AG08395 (cell line): ENCODE results near the gene QRICH2.
A peak's percentile ranks its signal among the peaks of the same experiment; 100 is the strongest.
"Not testable (repeated sequence)": the region's sequence is repeated elsewhere in the genome, so short reads cannot be mapped to it uniquely, and the experiment has no call there.

Experiments used
- DNase-seq: peaks from one replicate; pipeline ENCODE4 v3.0.0; 2012; ENCODE audit warnings: mixed read lengths, low spot score

The QRICH2 gene

DNA sequence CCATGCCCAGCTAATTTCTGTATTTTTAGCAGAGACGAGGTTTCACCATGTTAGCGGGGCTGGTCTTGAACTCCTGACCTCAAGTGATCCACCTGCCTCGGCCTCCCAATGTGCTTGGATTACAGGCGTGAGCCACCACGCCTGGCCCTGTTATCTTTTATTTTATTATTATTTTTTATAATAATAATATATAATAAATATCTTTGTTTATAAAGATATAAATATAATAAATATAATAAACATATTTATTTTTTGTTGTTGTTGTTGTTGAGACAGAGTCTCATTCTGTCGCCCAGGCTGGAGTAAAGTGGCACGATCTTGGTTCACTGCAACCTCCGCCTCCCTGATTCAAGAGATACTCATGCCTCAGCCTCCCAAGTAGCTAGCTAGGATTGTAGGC, 60.8 kb downstream of the QRICH2 start:
- no peak for DNase-seq

GRCh38 chr17:76246080-76247066, 61.7 kb downstream of the QRICH2 start:
- no peak for DNase-seq

- DNase-seq: not testable (repeated sequence)
These were observed 63.4 kb downstream of the QRICH2 start for GRCh38 chr17:76244721-76245120.

- peak; percentile 51 for DNase-seq
These were observed 64.0 kb downstream of the QRICH2 start for GRCh38 chr17:76243826-76244679.

GRCh38 chr17:76241691-76242255, 66.3 kb downstream of the QRICH2 start:
- DNase-seq: no peak

GRCh38 chr17:76241204-76241538, 66.9 kb downstream of the QRICH2 start:
- no peak for DNase-seq

- DNase-seq: peak; percentile 69
These were observed 67.4 kb downstream of the QRICH2 start, which contains the start of gene RNF157 for GRCh38 chr17:76240461-76241203. Gene RNF157, minus strand, starts transcription at chr17:76240493. Its CDS starts 253 bp downstream, at chr17:76240240.

GRCh38 chr17:76239538-76240274, 68.4 kb downstream of the QRICH2 start:
- DNase-seq: no peak

- no peak for DNase-seq
These were observed 69.1 kb downstream of the QRICH2 start for GRCh38 chr17:76238847-76239537.

- no peak for DNase-seq
These were observed 70.2 kb downstream of the QRICH2 start for GRCh38 chr17:76237859-76238313.

DNA sequence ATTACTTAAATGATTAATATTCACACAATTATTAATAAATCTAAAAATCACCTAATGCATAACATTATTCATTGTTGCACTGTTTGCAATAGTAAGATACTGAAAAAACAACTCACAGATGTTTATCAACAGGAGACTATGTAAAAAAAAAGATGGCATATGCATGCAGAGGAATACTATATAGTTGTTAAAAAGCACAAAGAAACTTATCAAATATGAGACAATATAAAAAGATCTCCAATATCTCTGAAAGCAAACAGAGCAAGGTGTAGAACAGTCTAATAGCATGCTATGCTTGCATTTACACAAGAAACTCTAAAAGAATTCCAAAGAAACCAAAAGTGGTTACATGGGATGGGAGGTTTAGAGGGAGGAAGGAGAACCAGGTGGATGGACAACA, 71.5 kb downstream of the QRICH2 start:
- DNase-seq: no peak

DNA sequence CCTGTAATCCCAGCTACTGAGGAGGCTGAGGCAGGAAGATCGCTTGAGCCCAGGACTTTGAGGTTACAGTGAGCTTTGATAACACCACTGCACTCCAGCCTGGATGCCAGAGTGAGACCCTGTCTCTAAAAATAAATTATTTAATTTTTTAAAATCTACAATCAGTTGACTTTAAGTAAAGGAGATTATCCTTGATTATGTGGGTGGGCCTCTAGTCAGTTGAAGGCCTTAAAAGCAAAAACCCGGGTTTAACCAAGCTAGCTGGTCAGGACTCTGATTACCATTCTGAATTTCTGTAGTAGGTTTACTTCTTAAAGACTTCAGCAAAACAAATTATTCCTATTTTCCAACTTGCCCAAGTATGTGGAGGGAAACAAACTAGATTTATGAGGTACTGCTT, 72.2 kb downstream of the QRICH2 start:
- DNase-seq: no peak

GRCh38 chr17:76234354-76234679, 73.8 kb downstream of the QRICH2 start:
- no peak for DNase-seq

- DNase-seq: no peak
These were observed 74.3 kb downstream of the QRICH2 start for GRCh38 chr17:76233588-76234353.

GRCh38 chr17:76232342-76232741, 75.7 kb downstream of the QRICH2 start:
- DNase-seq: peak; percentile 80

GRCh38 chr17:76226749-76227148, 81.3 kb downstream of the QRICH2 start:
- DNase-seq: not testable (repeated sequence)

DNA sequence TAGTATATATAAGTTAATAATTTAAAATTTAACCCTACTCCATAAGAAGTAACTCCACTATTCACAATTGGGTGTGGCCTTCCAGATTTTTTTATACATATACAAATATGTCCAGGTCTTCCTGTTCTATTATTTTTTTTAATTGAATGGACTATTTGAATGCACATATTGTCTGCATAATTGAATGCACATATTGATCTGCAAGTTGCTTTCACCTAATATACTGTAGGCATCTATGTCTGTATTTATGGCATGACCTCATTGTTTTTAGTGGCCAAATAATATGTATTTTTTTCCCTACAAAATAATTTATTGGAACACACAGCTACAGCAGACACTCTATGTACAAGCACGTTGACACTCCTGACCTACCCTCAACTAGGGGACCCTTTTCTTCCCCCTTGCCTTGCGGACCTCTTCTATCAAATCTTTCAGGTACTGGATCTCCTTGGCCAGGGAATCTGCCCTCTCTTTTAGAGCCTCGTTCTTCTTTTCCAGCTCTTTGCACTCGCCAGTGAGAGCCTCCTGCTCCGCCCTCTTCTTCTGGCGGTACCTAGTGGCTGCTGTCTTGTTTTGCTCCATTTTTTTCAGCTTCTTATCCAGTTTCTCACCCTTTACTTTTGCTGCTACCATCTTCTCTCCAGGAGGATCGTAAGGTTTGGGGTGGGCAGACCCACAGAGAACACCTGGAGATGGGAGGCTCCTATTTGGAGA, 82.5 kb downstream of the QRICH2 start:
- DNase-seq: not testable (repeated sequence)
